Measurements from ENCODE around the gene RTRAF.

GRCh38 chr14:52040598-52040997 lies 51.3 kb downstream of the RTRAF start:
- TF ChIP-seq YY1 (IDR thresholded peaks at IDR 0.05; ENCODE audit: low read depth) (no peak), REST (IDR thresholded peaks at IDR 0.05; ENCODE audit: low read depth) (no peak), MAX (IDR thresholded peaks at IDR 0.05) (no peak), TEAD4 (IDR thresholded peaks at IDR 0.05) (no peak), FOXM1 (IDR thresholded peaks at IDR 0.05; ENCODE audit: borderline replicate concordance, low read depth) (no peak), RAD21 (IDR thresholded peaks at IDR 0.05; ENCODE audit: low read depth) (no peak), CEBPB (IDR thresholded peaks at IDR 0.05) (no peak), TAF1 (IDR thresholded peaks at IDR 0.05; ENCODE audit: low read depth) (no peak), CREB1 (IDR thresholded peaks at IDR 0.05; ENCODE audit: low read depth) (no peak), NFIC (IDR thresholded peaks at IDR 0.05) (no peak), EP300 (IDR thresholded peaks at IDR 0.05; ENCODE audit: borderline replicate concordance) (no peak), TCF12 (IDR thresholded peaks at IDR 0.05; ENCODE audit: low read depth) (no peak), EGR1 (IDR thresholded peaks at IDR 0.05) (no peak)
